ENCODE results near the gene ETNK2. TPM values are rescaled to one million over a fixed set of nuclear protein-coding genes. Genes with fewer than 3 reads are reported as not detected.

ETNK2 gene, protein sequence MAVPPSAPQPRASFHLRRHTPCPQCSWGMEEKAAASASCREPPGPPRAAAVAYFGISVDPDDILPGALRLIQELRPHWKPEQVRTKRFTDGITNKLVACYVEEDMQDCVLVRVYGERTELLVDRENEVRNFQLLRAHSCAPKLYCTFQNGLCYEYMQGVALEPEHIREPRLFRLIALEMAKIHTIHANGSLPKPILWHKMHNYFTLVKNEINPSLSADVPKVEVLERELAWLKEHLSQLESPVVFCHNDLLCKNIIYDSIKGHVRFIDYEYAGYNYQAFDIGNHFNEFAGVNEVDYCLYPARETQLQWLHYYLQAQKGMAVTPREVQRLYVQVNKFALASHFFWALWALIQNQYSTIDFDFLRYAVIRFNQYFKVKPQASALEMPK
- total RNA-seq (2022; extraction: Qiagen RNA extraction) = 17.9 to 25.4 TPM (median 25.4 TPM) in 5 replicates

DNA sequence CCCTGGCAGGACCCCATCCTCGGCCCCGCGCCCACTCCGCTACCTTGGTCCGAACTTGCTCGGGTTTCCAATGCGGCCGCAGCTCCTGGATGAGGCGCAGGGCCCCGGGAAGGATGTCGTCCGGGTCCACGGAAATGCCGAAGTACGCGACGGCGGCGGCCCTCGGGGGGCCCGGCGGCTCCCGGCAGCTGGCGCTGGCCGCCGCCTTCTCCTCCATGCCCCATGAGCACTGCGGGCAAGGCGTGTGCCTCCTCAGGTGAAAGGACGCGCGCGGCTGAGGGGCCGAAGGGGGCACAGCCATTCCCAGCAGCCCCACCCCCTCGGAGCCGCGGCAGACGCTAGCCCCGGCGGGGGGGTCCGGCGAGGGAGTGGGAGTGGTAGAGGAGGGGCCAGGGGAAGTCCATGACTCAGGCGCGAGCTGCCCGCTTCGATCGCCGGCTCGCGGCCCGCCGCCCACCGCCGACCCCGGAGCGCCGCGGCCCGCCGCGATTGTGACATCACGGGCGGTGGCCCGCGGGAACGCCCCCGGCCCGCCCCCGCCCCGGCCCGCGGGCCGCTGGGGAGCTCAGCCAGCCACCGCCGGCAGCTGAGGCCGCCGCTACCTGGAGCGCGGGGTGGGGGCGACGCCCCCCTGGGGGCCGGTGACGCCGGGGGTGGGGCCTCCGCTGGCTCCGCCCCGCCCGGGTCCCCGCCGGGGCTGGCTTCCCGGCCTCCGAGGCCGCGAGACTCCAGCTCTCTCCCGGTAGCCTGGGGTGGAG, at the start of gene ETNK2:
TSS of gene ETNK2 (minus strand) at position 493 of the 758 bp plus-strand sequence. CDS start at position 301, 192 bp downstream.

DNA sequence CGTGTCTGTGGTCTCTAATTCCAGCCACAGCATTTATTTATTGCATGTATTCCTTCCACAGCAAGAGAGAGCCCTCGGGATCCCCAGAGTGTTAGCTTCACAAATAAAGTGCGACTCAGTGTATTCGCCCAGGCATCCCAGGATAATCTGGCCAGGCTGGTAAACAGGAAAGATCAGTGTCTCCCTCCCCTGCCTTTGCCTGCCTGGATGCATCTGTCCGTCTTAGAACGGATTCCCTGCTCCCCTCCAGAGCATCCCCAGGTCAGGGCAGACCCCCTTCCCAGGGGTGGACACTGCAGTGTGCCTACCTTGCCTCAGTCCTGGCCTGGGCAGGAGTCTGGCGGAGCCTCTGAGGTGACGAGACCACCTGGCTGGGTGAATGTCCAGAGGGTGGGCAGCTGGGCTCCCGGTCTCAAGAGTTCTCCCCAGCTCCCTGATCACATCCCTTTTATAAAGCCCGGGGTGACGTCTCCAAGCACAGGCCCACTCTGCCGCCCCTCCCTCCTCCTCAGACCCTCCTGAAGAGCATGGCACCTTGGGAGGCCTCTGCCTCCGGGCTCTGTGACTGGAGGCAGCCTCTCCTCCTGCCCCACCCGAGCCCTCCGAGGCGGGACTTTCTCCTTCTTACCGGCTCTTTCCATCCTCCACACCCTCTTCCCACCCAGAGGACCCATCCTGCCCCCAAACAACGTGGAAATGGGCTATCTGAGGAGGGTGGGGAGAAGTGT, 44.4 kb upstream of the ETNK2 start, which contains the start of gene KISS1:
TSS of gene KISS1 (minus strand) at position 424 of the 728 bp plus-strand sequence. CDS start 3,615 bp downstream, outside the sequence.

DNA sequence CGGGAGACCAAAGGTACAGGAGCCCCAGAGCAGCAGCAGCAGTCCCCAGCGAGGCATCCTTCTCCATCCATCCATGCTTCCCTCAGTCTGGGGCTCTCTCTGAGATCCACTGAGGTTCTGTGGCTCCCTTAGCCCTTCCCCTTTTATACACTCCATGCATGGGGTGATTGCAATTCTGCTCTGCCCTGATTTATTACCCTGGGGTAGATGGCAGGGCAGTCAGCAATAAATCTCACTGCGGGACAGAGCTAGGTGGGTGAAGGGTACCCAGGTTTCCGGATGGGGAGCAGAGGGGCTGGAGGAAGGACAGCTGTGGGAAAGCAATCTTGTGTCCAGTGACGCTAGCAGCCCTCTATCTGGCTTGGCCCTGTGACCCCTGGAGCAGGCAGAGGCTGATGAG, 14.4 kb upstream of the ETNK2 start, which contains the start of gene REN:
TSS of gene REN (minus strand) at position 119 of the 400 bp plus-strand sequence. CDS start at position 75, 44 bp downstream.

Other genes with a start within 250 kb of the ETNK2 start
- 17.3 to 27.5 TPM (median 21.8 TPM) in 5 replicates for gene SOX13, start 78.9 kb downstream of the ETNK2 start, total RNA-seq (2022; extraction: Qiagen RNA extraction)
- gene REN, start 14.3 kb upstream of the ETNK2 start, total RNA-seq (2022; extraction: Qiagen RNA extraction) = 0.08 TPM in 1 of 5 replicates, not detected in the others
- 0.24 to 0.95 TPM (median 0.42 TPM) in 5 replicates for gene KISS1, start 44.4 kb upstream of the ETNK2 start, total RNA-seq (2022; extraction: Qiagen RNA extraction)
- gene GOLT1A, start 61.9 kb upstream of the ETNK2 start, total RNA-seq (2022; extraction: Qiagen RNA extraction) = 4.2 to 6.8 TPM (median 4.3 TPM) in 5 replicates
- 23.6 to 47.3 TPM (median 41.4 TPM) in 5 replicates for gene PLEKHA6, start 207.9 kb upstream of the ETNK2 start, total RNA-seq (2022; extraction: Qiagen RNA extraction)